BLaER1 (cell line): ENCODE results near the gene GOSR1.
"Not testable (repeated sequence)": the region's sequence is repeated elsewhere in the genome, so short reads cannot be mapped to it uniquely, and the experiment has no call there.

Source experiments
- H3K27ac ChIP-seq: shearing (Covaris generic); formaldehyde crosslinking; 2 replicates; pipeline ENCODE4 v1.8.1; 2022
- H3K27me3 ChIP-seq: shearing (Covaris generic); formaldehyde crosslinking; 2 replicates; pipeline ENCODE4 v1.8.1; 2022
- H3K36me3 ChIP-seq: shearing (Covaris generic); formaldehyde crosslinking; 2 replicates; pipeline ENCODE4 v1.8.1; 2022
- H3K4me1 ChIP-seq: shearing (Covaris generic); formaldehyde crosslinking; 2 replicates; pipeline ENCODE4 v1.8.1; 2022
- H3K4me2 ChIP-seq: shearing (Covaris generic); formaldehyde crosslinking; 2 replicates; pipeline ENCODE4 v1.8.1; 2022
- H3K4me3 ChIP-seq: shearing (Covaris generic); formaldehyde crosslinking; 2 replicates; pipeline ENCODE4 v1.8.1; 2022
- H3K9ac ChIP-seq: shearing (Covaris generic); formaldehyde crosslinking; 2 replicates; pipeline ENCODE4 v1.8.1; 2022
- H3K9me3 ChIP-seq: shearing (Covaris generic); formaldehyde crosslinking; 2 replicates; pipeline ENCODE4 v1.8.1; 2022
- H4K20me1 ChIP-seq: shearing (Covaris generic); formaldehyde crosslinking; 2 replicates; pipeline ENCODE4 v1.8.1; 2022
- Cebpa-rat ChIP-seq: shearing (Covaris generic); IDR thresholded peaks from 2 replicates; pipeline ENCODE4 v1.8.1; 2022

The GOSR1 gene

DNA sequence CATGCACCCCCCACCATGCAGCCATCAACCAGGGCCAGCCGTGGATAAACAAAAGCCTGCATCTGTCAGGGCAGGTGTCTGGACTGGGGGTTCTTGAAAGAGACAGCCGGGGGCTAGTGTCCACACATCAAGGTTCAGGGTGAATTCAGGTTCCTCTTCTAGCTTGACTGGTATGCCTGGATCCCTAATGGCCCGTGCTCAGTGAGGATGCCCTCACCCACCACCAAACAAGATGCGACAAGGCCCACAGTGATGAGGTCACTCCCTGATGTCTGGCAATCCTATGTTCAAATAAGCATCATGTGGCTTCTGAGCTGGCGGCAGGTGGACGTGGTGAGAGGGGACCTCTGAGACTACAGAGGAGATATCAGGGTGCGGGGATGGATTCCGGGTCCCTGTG lies 64.6 kb downstream of the GOSR1 start:
- no peak for TF ChIP-seq Cebpa-rat
- Histone ChIP-seq H3K4me1 (no peaks in the 10 kb centered on the region), H3K9me3 (no peaks in the 10 kb centered on the region)

DNA sequence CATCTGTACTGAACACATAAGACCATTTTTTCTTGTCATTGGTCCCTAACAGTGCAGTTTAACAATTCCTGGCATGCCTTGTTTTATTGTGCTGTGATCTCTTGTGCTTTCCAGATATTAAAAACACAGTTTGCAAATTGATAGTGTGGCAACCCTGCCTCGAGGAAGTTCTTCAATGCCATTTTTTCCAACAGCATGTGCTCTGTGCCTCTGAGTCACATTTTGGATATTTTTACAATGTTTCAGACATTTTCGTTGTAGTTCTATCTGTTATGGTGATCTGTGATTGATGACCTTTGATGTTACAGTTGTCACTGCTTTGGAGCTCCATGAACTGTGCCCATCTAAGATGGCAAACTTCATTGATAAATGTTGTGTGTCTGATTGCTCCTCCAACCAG lies 66.2 kb downstream of the GOSR1 start:
- Histone ChIP-seq H3K9me3 (no peaks in the 10 kb centered on the region), H3K36me3 (no peaks in the 10 kb centered on the region), H3K4me2 (no peak overlapping the region), H3K4me3 (no peak overlapping the region), H4K20me1 (no peaks in the 10 kb centered on the region), H3K27ac (no peak overlapping the region), H3K27me3 (no peaks in the 10 kb centered on the region), H3K9ac (no peak overlapping the region), H3K4me1 (no peaks in the 10 kb centered on the region)
- TF ChIP-seq Cebpa-rat: no peak

More for the DNA sequence above, 64.6 kb downstream of the GOSR1 start:
- no peaks in the 10 kb centered on the region for H3K27me3 ChIP-seq
- no peak overlapping the region for H3K27ac ChIP-seq
- H4K20me1 ChIP-seq: no peaks in the 10 kb centered on the region
- no peak overlapping the region for H3K9ac ChIP-seq
- H3K4me2 ChIP-seq: no peak overlapping the region
- H3K36me3 ChIP-seq: no peaks in the 10 kb centered on the region
- no peak overlapping the region for H3K4me3 ChIP-seq

DNA sequence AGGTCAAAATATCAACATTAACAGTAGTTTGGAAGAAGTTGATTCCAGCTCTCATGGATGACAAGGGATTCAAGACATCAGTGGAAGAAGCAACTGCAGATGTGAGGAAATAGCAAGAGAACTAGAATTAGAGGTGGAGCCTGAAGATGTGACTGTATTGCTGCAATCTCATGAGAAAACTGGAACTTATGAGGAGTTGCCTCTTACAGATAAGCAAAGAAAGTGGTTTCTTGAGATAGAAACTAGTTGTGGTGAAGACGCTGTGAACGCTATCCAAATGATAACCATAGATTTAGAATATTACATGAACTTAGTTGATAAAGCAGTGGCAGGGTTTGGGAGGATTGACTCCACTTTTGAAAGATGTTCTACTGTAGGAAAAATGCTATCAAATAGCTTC lies 67.8 kb downstream of the GOSR1 start:
- H3K9ac ChIP-seq: no peak overlapping the region
- H3K9me3 ChIP-seq: no peaks in the 10 kb centered on the region
- H3K4me2 ChIP-seq: no peak overlapping the region
- no peak overlapping the region for H3K27ac ChIP-seq
- H3K36me3 ChIP-seq: no peaks in the 10 kb centered on the region
- H3K27me3 ChIP-seq: no peaks in the 10 kb centered on the region
- no peak overlapping the region for H3K4me3 ChIP-seq
- H4K20me1 ChIP-seq: no peaks in the 10 kb centered on the region
- H3K4me1 ChIP-seq: peaks cover 4% of the 10 kb centered on the region
- TF ChIP-seq Cebpa-rat: no peak

DNA sequence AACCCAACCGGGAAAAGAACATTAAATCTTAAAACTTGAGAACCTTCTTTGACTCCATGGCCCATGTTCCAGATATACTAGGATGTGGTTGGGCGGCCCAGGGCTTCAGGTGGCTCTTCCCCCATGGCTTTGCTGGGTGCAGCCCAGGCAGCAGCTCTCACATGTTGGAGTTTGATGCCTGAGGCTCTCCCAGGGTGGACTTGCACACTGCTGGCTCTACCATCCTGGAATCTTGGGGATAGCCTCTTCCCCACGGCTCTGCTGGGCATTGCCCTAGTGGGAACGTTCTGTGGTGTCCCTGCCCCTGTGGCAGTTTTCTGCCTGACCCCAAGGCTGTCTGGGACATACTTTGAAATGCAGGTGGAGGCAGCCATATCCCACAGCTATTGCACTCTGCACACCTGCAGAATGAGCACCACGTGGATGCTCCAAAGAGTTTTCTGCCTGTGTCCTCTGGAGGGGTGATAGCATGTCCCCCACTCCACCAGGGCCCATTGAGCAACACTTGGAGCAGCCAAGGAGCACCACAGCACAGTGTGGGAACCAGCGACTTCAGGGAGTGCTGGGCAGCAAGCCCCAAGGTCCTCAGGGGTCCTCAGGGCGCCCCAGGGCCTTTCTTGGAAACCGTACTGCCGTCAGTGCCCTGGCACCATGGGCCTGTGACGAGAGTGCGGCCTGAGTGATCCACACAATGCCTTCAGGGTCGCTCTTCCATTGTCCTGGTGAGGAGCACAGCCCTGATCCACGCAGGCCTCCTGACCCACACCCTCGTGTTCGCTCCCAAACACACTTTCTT lies 70.8 kb downstream of the GOSR1 start:
- no peaks in the 10 kb centered on the region for H3K27me3 ChIP-seq
- no peak overlapping the region for H3K4me3 ChIP-seq
- TF ChIP-seq Cebpa-rat: no peak
- H3K9ac ChIP-seq: no peak overlapping the region
- H3K36me3 ChIP-seq: no peaks in the 10 kb centered on the region
- peaks cover 28% of the 10 kb centered on the region for H3K4me1 ChIP-seq
- no peak overlapping the region for H3K4me2 ChIP-seq
- H4K20me1 ChIP-seq: no peaks in the 10 kb centered on the region
- H3K27ac ChIP-seq: no peak overlapping the region
- H3K9me3 ChIP-seq: no peaks in the 10 kb centered on the region

DNA sequence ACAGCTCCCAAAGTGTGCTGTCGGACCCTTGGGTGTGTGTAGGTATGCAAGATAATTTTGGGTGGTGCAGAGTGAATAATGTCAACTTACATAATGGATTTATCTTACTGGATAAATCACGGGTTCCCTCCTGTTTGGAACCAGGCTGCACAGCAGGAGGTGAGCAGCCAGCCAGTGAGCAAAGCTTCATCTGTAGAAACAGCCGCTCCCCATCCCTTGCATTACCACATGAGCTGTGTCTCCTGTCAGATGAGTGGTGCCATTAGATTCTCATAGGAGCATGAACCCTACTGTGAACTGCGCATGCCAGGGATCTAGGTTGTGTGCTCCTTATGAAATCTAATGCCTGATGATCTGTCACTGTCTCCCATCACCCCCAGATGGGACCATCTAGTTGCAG lies 72.0 kb downstream of the GOSR1 start:
- not testable (repeated sequence) for H3K27me3 ChIP-seq, H3K9me3 ChIP-seq

DNA sequence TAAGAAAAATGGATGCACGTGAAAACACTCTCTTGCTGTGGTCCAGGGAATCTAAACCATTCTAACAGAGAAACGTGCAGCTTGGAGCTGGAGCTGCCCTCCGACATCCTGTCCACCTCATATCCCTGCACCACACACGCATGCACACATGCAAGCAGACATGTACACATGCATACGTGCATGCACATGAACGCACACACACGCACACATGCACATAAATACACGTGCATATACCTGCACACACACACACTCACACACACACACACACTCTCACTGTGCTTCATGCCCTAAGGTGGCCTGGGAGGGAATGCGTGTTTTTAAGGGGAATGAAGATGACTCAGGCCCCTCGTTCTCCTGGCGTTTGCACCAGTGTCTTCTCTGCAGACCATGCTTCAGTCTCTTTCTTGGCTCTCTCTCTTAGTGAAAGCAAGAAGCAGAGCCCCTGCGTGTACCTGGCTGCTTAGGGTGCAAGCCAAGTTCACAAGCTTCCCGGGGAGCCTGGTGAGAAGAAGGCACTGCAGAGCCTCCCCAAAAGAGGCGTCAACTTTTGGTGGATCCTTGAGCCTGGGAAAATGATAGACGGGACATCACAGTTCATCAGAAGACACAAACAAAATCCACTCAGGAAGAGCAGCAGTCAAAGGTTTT lies 72.8 kb downstream of the GOSR1 start:
- H3K4me2 ChIP-seq: peak overlapping the region; percentile 76
- H3K9me3 ChIP-seq: no peaks in the 10 kb centered on the region
- H3K27ac ChIP-seq: peak overlapping the region; percentile 66
- H3K27me3 ChIP-seq: no peaks in the 10 kb centered on the region
- H3K4me3 ChIP-seq: no peak overlapping the region
- no peaks in the 10 kb centered on the region for H3K36me3 ChIP-seq
- TF ChIP-seq Cebpa-rat: no peak
- H4K20me1 ChIP-seq: no peaks in the 10 kb centered on the region
- H3K9ac ChIP-seq: no peak overlapping the region
- peaks cover 28% of the 10 kb centered on the region for H3K4me1 ChIP-seq

More for the DNA sequence above, 72.0 kb downstream of the GOSR1 start:
- H3K9ac ChIP-seq, H3K27ac ChIP-seq, H4K20me1 ChIP-seq, H3K4me2 ChIP-seq, H3K36me3 ChIP-seq, H3K4me3 ChIP-seq: not testable (repeated sequence)
- peaks cover 28% of the 10 kb centered on the region for H3K4me1 ChIP-seq

DNA sequence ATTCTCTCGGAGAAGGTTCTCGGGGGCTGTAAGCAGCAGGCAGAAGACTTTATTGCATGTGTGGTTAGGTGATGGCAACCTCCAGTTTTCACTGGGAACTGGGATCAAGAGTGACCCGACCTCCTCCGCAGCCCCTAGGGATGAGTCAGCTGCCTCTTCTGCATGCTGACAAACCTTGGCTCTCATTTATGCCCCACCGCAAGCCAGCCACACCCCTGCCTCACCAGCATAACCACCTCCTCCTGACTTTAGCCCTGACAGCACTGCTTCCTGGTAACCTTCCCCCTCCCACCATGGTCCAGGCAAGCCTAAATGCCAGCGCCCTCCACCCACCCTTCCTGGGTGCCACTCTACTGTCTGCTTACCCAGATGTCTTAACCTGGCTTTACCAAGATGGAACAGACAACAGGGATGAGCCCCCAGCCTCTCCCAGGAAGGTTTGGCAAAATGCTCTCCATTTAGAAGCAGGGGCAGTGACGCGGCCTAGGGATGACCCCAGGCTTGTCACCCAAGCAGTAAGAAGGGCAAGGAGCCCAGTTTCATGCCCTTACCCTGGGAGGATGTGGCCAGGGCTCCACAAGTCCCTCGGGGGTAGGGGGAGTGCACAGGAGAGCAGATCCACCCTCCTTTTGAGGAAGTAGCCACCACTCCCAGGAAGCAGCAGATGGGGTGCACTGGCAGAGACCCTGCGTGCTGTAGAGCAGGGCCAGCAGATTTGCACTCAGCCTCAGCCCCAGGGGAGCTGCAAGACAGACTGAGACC lies 73.5 kb downstream of the GOSR1 start:
- Histone ChIP-seq H3K36me3 (no peaks in the 10 kb centered on the region), H4K20me1 (no peaks in the 10 kb centered on the region), H3K4me2 (peak overlapping the region; percentile 76), H3K27me3 (no peaks in the 10 kb centered on the region), H3K4me1 (peaks cover 28% of the 10 kb centered on the region), H3K4me3 (peak overlapping the region; percentile 26; the same call in 1 of the 2 replicates), H3K9ac (peak overlapping the region; percentile 42; the same call in 1 of the 2 replicates), H3K9me3 (no peaks in the 10 kb centered on the region), H3K27ac (peak overlapping the region; percentile 66)
- no peak for TF ChIP-seq Cebpa-rat

DNA sequence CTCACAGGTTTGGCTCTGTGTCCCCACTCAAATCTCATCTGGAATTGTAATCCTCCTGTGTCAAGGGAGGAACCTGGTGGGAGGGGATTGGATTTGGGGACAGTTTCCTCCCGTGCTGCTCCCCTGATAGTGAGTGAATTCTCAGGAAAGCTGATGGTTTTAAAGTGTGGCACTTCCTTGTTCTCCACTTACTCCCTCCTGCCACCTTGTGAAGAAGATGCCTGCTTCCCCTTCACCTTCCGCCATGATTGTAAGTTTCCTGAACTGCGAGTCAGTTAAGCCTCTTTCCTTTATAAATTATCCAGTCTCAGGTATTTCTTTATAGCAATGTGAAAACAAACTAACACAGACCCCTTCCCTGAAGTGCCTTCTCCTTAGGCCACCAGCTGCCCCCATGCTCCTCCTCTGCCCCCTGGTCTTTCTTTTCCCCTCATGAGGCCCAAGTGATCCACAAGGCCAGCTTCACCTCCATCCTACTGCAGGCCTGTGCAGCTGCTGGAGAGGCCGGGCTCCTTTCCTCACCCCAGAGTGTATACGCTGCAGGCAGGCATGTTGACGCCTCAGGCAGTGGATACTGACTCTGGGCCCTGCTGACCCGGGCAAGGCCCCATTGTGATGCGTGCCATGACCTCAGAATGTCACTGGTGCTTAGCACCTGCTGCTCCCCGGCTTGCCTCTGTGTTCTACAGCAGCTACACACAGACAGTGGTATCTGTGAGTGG lies 74.2 kb downstream of the GOSR1 start:
- H3K36me3 ChIP-seq: not testable (repeated sequence)
- Histone ChIP-seq H3K4me1 (peaks cover 28% of the 10 kb centered on the region), H3K4me2 (peak overlapping the region; percentile 76)

DNA sequence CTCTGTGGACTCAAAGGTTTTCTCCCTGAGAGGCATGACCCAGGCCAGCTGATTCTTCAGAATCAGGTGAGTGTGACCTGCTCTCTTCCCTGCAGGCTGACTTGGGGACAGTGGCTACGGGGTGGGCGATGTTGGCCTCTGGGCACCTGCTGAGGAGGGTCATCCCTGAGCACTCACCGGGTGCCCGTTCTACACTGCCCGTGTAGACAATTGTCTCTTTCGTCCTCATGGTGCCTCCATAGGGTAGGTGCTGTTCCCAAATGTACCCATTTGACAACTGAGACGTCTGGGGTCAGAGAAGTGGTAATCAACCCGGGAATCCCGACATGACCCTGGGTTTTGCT lies 74.8 kb downstream of the GOSR1 start:
- H3K9me3 ChIP-seq: no peaks in the 10 kb centered on the region
- peak overlapping the region; percentile 66 for H3K27ac ChIP-seq
- H3K4me3 ChIP-seq: no peak overlapping the region
- H3K4me2 ChIP-seq: peak overlapping the region; percentile 76
- H3K27me3 ChIP-seq: no peaks in the 10 kb centered on the region
- H4K20me1 ChIP-seq: no peaks in the 10 kb centered on the region
- TF ChIP-seq Cebpa-rat: no peak
- no peak overlapping the region for H3K9ac ChIP-seq
- no peaks in the 10 kb centered on the region for H3K36me3 ChIP-seq
- peaks cover 28% of the 10 kb centered on the region for H3K4me1 ChIP-seq

More for the DNA sequence above, 74.2 kb downstream of the GOSR1 start:
- not testable (repeated sequence) for H3K9me3 ChIP-seq, H3K4me3 ChIP-seq, H3K27me3 ChIP-seq, H4K20me1 ChIP-seq
- Histone ChIP-seq H3K27ac (peak overlapping the region; percentile 66), H3K9ac (peak overlapping the region; percentile 42; the same call in 1 of the 2 replicates)
